HG03575 (cell line): Measurements from ENCODE around the gene DGKG.

Source experiments
- ATAC-seq: cut with Tn5 transposase; IDR thresholded peaks from one replicate; pipeline ENCODE4 v1.9.1; 2021; ENCODE audit not compliant: unreplicated experiment, insufficient number of reproducible peaks, low FRiP score; ENCODE audit errors: extremely low read depth

The DGKG gene

DNA sequence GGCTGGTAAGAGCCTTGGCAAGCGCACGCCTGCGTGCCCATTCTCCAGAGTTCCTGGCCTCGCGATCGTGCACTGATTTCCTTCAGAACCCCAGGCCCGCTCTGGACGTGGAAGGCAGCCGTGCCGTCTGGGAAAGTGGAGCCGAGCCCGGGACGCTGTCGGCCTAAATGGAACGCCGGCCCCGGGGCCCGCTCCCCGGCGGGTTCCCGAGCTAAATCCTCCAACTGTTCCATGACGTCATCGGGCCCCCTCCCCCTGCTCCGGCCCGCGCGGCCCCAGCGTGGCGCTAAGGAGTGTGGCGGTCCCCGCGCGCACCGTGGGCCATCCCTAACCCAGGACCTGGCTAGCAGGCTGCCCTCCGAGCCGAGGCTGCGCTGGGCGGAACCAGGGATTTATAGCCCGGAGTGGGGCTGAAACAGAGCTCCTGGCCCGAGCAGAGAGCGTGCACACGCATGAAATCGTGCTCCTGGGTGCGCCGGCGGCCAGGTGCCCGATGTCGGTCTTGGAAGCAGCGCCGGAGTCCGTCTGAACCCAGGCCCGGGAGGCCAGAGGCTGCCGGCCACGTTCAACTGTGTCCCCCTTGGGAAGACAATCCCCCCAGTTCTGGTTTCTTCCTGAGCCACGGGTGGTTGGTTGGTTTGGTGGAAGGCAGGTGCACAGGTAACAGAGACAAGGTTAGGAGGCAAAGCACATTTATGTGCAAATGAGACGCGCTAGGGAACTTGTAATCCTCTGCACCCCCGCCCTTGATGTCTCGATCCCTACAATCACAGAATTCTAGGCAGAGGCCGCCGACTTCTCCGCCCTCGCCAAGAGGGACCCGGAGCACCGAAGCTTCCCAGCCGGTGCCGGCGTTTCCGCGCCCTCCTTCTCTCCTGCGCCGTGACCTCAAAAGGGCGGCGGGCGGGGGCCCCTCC lies 168.2 kb downstream of the DGKG start:
- no peak for ATAC-seq

DNA sequence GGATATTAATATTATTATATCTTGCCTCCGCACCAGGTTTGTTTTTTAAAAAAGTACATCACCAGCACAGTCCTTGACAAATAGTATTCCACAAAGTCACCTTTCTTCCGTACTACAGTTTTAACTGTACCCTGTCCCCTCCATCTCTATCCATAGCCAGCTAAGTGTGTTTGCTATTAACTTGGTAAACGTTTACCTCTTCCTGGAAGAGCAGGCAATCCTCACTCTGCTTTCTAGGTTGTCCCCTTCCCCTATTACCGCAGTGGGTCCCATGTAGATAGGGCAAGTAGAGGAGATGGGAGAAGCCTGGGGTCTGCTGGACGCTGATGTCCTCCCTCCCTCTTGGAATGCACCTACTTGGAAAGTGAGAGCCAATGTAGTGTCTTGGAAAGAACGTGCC lies 169.2 kb downstream of the DGKG start:
- ATAC-seq = no peak

DNA sequence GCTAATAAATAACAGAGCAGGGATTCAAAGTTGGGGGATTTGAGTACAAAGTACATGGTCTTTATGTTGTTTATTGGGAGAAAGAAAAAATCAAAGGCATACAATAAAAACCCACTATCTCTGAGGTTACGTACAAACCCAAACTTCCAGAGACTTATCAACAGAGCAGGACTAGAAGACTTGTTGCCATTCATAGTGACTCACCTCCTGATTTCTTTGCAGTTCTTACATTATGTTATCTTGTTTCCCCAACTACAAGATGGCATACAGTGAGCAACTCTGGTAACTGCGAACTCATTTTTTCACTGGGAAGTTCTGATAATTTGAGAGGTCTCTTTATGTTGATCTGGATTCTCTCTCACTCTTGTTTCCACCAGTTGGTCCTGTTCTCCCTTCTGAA lies 172.5 kb downstream of the DGKG start:
- ATAC-seq = no peak

GRCh38 chr3:186187401-186188275 lies 174.4 kb downstream of the DGKG start:
- no peak for ATAC-seq

DNA sequence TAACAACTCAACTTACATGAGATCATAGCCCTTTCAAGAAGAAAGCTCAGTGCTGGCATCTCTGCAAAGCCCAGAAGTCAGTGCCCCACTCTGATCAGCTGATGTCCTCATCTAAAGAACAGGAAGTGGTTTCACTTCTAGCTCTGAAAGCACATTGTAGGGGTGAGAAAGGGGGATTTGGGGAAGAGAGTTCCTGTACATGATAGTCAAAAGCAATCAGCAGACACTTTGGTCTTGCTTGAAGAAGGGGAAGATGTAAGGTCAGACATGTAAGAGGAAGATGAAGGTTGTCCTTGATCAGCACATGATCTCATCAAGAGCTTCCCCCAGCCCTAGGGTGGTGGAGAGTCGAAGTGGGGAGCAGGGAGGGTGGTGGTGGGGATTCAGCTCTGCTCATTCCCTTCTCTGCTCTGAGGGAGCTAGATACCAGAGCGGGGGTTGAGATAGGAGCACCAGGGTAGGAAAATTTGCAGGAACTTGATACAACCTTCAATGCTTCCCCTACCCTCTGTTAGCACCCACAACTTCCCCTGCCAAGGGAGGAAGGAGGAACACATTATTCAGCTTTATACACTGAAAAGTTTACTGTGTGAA lies 176.7 kb downstream of the DGKG start:
- ATAC-seq = no peak

DNA sequence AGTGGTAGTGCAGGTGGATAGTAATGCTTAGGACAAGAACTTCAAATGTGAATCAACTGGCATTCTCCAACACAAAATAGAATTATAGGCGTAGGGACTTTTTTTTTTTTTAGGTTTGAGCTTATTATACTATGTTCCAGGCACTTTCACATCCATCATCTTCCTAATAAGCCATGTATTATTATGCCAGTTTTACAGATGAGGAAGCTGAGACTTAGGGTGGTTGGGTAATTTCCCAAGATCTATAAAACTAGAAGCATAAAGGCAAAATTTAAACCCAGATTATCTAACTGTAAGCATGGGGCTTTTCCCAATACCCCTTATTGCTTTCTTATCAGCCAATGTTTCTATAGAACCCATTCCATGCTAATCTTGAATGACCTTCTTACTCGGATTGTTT lies 178.0 kb downstream of the DGKG start:
- no peak for ATAC-seq

DNA sequence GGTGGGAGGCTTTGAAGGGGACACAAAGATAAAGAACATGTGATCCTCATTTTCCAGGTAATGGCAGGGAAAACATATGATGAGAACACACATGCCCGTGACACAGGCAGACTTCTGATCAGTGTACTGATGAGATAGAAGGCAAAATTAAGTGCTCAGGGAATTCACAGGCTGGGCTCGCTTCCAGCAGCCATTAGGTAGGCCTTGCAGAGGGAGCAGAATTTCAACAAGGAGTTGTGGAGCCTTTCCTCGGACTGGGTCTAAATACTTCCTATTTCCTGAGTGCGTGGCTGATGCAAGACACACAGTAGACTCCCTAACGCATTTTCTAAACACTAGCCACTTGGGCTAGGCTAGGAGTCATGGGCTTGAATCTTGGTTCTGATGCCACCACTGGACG lies 179.2 kb downstream of the DGKG start:
- ATAC-seq = no peak

- no peak for ATAC-seq
These were observed 180.1 kb downstream of the DGKG start for GRCh38 chr3:186181901-186182300.

DNA sequence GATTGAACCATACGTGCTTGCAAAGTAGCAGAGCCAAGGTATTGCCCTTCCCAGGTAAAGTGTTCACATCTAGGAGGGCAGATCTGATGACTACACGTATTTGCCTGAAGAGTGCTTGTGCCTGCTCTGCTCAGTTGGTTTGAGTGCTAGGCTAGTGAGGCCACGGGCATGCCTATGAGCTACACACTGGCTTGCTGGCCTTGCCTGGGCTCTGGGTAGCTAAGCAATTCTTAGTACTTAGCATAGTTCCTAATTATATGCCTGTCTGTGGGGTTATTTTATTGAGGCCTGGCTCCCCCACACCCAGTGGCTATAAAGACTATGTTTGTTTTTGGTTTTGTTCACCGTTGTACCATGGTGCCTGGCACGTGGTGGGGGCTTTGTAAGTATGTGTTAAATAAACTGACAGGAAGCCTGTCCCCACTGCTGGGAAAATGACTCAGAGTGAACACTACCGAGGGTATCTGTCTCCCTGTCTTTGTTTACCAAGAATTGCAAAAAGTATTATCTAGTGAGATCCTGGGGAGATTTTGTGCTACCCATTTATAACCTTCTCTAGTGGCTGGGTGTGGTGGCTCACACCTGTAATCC lies 181.0 kb downstream of the DGKG start:
- ATAC-seq = no peak

GRCh38 chr3:186180151-186180550 lies 181.9 kb downstream of the DGKG start:
- ATAC-seq = no peak

GRCh38 chr3:186178412-186178811 lies 183.6 kb downstream of the DGKG start:
- no peak for ATAC-seq

DNA sequence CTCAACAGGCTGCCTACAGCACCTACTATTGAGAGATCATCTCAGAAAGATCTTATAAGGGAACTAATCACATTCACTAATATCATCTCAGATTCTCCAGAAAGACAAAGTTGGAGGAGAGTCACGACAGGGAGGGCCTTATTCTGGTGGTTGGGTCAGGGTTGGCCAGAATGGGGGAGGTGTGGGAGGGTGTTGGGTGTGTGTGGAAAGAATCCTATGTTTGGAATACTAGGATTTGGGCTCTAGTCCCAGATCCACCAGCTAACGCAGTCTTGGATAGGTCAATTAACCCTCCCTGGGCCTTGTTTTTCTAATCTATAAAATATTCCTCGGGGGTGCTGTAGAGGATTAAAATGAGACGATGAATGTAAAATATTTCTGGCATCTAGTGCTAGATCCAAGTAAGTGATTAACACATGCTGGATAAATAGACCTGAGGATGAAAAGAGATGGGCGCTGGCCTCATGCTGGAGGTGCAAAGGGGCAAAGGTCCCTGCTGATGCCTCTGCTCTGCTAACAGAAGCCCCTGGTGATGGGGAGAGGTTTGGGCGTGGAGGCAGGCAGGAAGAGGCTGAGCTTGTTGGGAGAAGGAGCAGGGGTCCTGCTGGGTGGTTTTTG lies 185.6 kb downstream of the DGKG start:
- ATAC-seq = no peak

DNA sequence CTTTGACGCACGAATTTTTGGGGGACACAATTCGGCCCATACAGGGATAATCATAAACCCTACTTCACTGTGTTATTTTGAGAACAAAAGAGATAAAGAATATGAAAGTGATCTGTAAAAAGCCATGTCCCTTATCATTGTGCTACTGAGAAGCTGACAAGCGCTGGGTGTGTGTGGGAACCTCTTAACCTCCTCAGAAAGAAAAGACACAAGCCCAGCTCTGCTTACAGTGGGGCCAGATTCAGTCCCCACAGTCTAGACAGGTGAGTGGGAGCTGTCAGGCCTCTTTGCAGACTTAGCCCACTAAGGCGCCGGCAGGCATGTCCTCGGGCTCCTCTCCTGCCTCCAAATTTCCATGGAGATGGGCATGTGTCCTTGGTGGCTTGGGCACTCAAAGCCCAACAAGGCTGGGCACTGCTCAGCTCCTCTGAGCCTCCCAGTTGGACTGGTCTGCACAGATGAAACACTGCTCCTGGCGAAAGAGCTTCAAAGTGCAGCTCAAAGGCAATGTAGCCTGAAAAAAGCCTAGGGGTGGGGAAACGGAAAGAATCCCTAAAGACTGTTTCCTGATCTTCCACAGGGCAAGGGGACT lies 188.7 kb downstream of the DGKG start:
- ATAC-seq = no peak

DNA sequence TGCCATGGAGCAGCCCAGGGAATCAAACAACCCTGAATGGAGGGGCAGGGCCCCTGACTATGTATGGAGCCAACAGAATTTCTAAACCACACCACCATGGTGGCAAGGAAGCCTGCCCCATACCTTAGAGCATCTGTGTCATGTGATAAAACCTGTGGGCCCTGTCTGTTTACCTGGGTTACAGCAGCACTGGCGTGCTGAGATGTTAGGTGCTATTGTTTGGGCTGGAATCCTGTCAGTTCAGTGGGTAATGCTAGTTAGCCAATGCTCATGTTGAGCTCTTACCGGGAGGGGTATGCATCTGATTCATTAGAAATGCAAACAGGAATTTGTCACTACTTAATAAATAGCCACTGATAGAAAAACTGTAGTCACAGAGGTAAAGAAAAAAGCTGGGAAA lies 189.7 kb downstream of the DGKG start:
- ATAC-seq = no peak

DNA sequence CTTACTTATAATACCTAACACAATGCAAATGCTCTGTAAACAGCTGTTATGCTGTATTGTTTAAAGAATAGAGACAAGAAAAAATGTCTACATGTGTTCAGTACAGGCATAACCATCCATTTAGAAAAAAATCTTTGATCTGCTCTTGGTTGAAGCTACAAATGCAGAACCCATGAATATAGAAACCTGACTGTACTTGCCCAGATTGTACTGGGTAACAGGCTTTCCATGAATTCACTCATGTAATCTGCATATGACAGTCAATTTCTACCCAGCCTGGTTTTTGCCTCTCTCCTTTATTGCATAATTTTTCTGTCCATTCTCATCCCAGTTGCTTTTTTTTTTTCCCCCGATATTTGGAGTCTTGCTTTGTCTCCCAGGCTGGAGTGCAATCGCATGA lies 190.5 kb downstream of the DGKG start:
- ATAC-seq = no peak

DNA sequence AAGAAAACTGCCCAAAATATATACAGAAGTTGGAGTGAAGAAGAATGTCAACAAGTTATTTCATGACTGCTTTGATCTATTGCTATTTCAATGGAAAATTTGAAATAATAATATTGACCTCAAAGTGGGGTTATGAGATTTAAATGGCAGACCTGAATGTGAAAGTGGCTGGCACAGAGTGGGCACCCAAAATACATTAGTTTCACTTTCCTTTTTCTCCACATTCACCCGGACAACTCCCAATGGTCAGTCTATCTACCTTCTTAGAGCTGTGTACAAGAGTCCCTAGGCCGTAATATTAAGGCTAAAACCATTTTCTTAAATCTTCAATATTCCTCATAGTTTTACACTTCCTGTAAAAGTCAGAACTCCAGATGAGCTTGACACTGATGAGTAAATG lies 191.5 kb downstream of the DGKG start:
- ATAC-seq = no peak

DNA sequence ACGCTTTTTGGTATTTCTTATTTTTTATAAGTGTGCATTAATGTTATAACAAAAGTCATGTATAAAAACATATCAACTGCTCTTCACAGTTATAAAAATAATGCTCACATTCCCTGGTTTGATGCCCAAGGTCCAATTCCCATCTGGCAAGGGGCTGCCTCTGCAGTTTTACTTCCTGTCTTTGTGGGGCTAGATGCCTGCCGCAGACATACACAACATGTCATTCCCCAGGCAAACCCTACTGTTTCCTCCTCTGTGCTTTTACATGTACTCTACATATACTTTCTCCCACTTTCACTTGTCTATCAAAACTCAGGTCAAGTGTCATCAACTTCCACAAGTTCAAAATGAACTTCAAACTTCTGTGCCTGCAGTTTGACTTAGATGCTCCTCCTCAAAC lies 192.7 kb downstream of the DGKG start:
- ATAC-seq = no peak

DNA sequence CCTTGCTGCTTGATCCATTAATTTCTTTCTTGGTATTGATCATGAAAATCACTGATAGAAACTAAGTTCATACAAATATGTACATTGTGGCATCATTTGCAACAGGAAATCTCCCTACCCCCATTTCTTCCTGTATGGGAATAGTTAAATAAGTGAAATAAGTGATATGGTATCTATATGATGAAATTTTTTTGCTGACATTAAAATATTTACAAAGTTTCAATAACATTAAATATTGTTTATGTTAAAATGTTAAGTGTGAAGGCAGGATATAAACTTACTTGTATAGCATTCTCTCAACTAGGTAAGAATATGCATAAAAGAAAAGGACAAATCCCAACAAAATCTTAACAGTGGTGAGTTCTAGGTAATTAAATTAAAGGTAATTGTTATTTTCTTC lies 193.1 kb downstream of the DGKG start:
- no peak for ATAC-seq
